Measurements from ENCODE around the gene SERINC2.
"Not testable (repeated sequence)": the region's sequence is repeated elsewhere in the genome, so short reads cannot be mapped to it uniquely, and the experiment has no call there.

The SERINC2 gene

GRCh38 chr1:31472673-31473072, 59.7 kb downstream of the SERINC2 start:
- DNase-seq = not testable (repeated sequence)

GRCh38 chr1:31473508-31473907, 60.5 kb downstream of the SERINC2 start:
- DNase-seq = not testable (repeated sequence)

- not testable (repeated sequence) for DNase-seq
Observed at GRCh38 chr1:31474567-31474966, 61.6 kb downstream of the SERINC2 start.

GRCh38 chr1:31476891-31477846, 64.2 kb downstream of the SERINC2 start:
- DNase-seq = no peak

GRCh38 chr1:31478167-31478566, 65.2 kb downstream of the SERINC2 start:
- no peak for DNase-seq

- DNase-seq = no peak
Observed at GRCh38 chr1:31479811-31480210, 66.8 kb downstream of the SERINC2 start.

- not testable (repeated sequence) for DNase-seq
Observed at GRCh38 chr1:31480426-31480825, 67.4 kb downstream of the SERINC2 start.

- DNase-seq = no peak
Observed at GRCh38 chr1:31482482-31483011, 69.5 kb downstream of the SERINC2 start.

- DNase-seq = peak; percentile 57
Observed at GRCh38 chr1:31483012-31483946, 70.3 kb downstream of the SERINC2 start.
